22Rv1 (cell line): ENCODE results near the gene GLB1L2.

Experiments used
- CTCF ChIP-seq: fragments of 450-650 bp; IDR thresholded peaks from 2 replicates; pipeline ENCODE4 v1.5.1; 2017; ENCODE audit warnings: mild to moderate bottlenecking
- ZFX ChIP-seq: fragments of 450-650 bp; IDR thresholded peaks from 2 replicates; pipeline ENCODE4 v1.6.1; 2017; ENCODE audit warnings: antibody characterized with exemption, borderline replicate concordance

DNA sequence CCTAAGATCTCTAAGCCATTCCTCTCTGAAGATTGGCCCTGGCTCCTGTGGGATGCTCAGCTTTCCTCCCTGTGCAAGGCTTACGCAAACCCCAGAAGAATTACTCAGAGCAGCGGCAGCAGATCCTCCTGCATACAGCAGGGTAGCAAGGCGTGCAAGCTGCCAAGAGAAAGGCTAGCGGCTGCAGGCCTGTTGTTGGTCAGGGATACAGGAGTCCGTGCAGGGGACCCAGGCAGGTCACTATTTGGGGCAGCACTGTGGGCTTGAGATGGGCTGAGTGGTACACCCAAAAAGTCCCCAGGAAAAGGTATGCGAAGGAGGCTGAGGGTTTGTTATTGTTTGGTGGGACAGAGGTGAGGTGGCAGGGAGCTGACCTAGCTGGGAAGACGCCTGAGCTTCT, 1.5 kb downstream of the GLB1L2 start:
- TF ChIP-seq CTCF (no peak), ZFX (no peak)
